ENCODE results near the gene FAM168A.

DNA sequence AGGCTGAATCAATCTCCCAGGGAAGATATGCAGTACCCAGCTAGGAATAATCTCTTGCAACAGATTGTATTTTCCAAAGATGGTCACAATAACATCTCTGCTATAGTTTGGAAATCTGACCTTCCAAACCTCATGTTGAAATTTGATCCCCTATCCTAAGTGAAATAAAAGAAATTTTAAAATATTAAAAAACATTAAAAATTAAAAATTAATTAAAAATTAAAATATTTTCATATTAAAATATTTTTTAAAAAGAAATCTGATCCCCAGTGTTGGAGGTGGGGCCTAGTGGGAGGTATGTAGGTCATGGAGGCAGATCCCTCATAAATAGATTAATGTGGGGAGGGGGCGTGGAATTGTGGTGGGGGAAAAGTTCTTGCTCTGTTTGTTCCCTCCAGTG lies 79.7 kb downstream of the FAM168A start:
- TF ChIP-seq, protein P1, sequence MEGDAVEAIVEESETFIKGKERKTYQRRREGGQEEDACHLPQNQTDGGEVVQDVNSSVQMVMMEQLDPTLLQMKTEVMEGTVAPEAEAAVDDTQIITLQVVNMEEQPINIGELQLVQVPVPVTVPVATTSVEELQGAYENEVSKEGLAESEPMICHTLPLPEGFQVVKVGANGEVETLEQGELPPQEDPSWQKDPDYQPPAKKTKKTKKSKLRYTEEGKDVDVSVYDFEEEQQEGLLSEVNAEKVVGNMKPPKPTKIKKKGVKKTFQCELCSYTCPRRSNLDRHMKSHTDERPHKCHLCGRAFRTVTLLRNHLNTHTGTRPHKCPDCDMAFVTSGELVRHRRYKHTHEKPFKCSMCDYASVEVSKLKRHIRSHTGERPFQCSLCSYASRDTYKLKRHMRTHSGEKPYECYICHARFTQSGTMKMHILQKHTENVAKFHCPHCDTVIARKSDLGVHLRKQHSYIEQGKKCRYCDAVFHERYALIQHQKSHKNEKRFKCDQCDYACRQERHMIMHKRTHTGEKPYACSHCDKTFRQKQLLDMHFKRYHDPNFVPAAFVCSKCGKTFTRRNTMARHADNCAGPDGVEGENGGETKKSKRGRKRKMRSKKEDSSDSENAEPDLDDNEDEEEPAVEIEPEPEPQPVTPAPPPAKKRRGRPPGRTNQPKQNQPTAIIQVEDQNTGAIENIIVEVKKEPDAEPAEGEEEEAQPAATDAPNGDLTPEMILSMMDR (IDR thresholded peaks at IDR 0.05), result no peak
- TF ChIP-seq POLR2AphosphoS5 (IDR thresholded peaks at IDR 0.05), result no peak
- no peak for TF ChIP-seq EP300 (IDR thresholded peaks at IDR 0.05)
- no peak for TF ChIP-seq POLR2A (IDR thresholded peaks at IDR 0.05; ENCODE audit: low read depth)

All from esophagus muscularis mucosa (tissue), 4 donors.